Activated CD4-positive, alpha-beta T cell treated with anti-CD3 and anti-CD28 coated beads, Interleukin-2, amount 50 U/mL, for 4 hours (primary cell): ENCODE results near the gene HHIP.

ENCODE experiments used
- DNase-seq, 2 experiments: peaks; one replicate each; pipeline ENCODE4 v3.0.0-alpha.2; 2020

Gene HHIP

GRCh38 chr4:144709793-144710525, 64.0 kb downstream of the HHIP start:
- DNase-seq = no peak

GRCh38 chr4:144710526-144710912, 64.6 kb downstream of the HHIP start:
- DNase-seq = no peak

GRCh38 chr4:144711700-144712456, 65.9 kb downstream of the HHIP start:
- no peak for DNase-seq

- no peak for DNase-seq
These were observed 66.8 kb downstream of the HHIP start for GRCh38 chr4:144712775-144713174.

GRCh38 chr4:144714166-144714565, 68.2 kb downstream of the HHIP start:
- DNase-seq = no peak

- no peak for DNase-seq
These were observed 69.3 kb downstream of the HHIP start for GRCh38 chr4:144715230-144715629.

- DNase-seq = no peak
These were observed 70.8 kb downstream of the HHIP start for GRCh38 chr4:144716778-144717177.

GRCh38 chr4:144718958-144719512, 73.1 kb downstream of the HHIP start:
- DNase-seq = no peak

- DNase-seq = no peak
These were observed 74.5 kb downstream of the HHIP start for GRCh38 chr4:144720491-144720890.

- DNase-seq = no peak
These were observed 76.0 kb downstream of the HHIP start for GRCh38 chr4:144721994-144722393.

GRCh38 chr4:144723471-144723870, 77.5 kb downstream of the HHIP start:
- DNase-seq = no peak

GRCh38 chr4:144729175-144729574, 83.2 kb downstream of the HHIP start:
- no peak for DNase-seq

GRCh38 chr4:144732584-144733428, 86.8 kb downstream of the HHIP start:
- no peak for DNase-seq

- DNase-seq = no peak
These were observed 87.6 kb downstream of the HHIP start for GRCh38 chr4:144733566-144733965.

GRCh38 chr4:144734522-144734921, 88.6 kb downstream of the HHIP start:
- DNase-seq = no peak

- no peak for DNase-seq
These were observed 92.7 kb downstream of the HHIP start for GRCh38 chr4:144738649-144739048.

- no peak for DNase-seq
These were observed 93.6 kb downstream of the HHIP start for GRCh38 chr4:144739511-144740033.

- DNase-seq = no peak
These were observed 94.4 kb downstream of the HHIP start for GRCh38 chr4:144740316-144740715.

- DNase-seq = no peak
These were observed 103.0 kb downstream of the HHIP start for GRCh38 chr4:144748814-144749555.

- no peak for DNase-seq
These were observed 104.4 kb downstream of the HHIP start for GRCh38 chr4:144750348-144750747.

- no peak for DNase-seq
These were observed 108.8 kb downstream of the HHIP start for GRCh38 chr4:144754562-144755410.
